ENCODE results near the gene SRP19.
"Not testable (repeated sequence)": the region's sequence is repeated elsewhere in the genome, so short reads cannot be mapped to it uniquely, and the experiment has no call there.

Gene SRP19

GRCh38 chr5:112854651-112855050 lies 6.4 kb upstream of the SRP19 start:
- Mint-ChIP-seq H3K4me3 (no peak overlapping the region), H3K27ac (no peak overlapping the region), H3K27me3 (peaks cover 58% of the 10 kb centered on the region), H3K9me3 (peaks cover 9% of the 10 kb centered on the region), H3K4me1 (peaks cover 2% of the 10 kb centered on the region), H3K36me3 (peaks cover 3% of the 10 kb centered on the region)
- no peak for DNase-seq
- CTCF ChIA-PET, result no interaction called here

- DNase-seq, result no peak
- H3K27ac Mint-ChIP-seq, result no peak overlapping the region
- H3K27me3 Mint-ChIP-seq, result peaks cover 37% of the 10 kb centered on the region
- peaks cover 22% of the 10 kb centered on the region for H3K4me1 Mint-ChIP-seq
- H3K9me3 Mint-ChIP-seq, result peaks cover 9% of the 10 kb centered on the region
- no peak overlapping the region for H3K4me3 Mint-ChIP-seq
- CTCF ChIA-PET, result no interaction called here
- peaks cover 13% of the 10 kb centered on the region for H3K36me3 Mint-ChIP-seq
These were observed 3.2 kb upstream of the SRP19 start for GRCh38 chr5:112857866-112858265.

GRCh38 chr5:112860571-112860928 lies 537 bp upstream of the SRP19 start:
- peak overlapping the region; percentile 96 for H3K4me3 Mint-ChIP-seq

GRCh38 chr5:112861638-112861985 lies 525 bp downstream of the SRP19 start:
- H3K27ac Mint-ChIP-seq, result peak overlapping the region; percentile 95
- no peak for DNase-seq
- peaks cover 34% of the 10 kb centered on the region for H3K36me3 Mint-ChIP-seq
- H3K4me1 Mint-ChIP-seq, result peaks cover 49% of the 10 kb centered on the region
- H3K4me3 Mint-ChIP-seq, result peak overlapping the region; percentile 96
- no peaks in the 10 kb centered on the region for H3K9me3 Mint-ChIP-seq
- peaks cover 10% of the 10 kb centered on the region for H3K27me3 Mint-ChIP-seq
- CTCF ChIA-PET, result interaction anchor here (0.8 to 1.3 kb wide), 3 partner anchors 10 to 103 kb away, joined by 3 to 5 read pairs (median 3); no protein-coding TSS in a partner anchor

More at GRCh38 chr5:112860571-112860928, 537 bp upstream of the SRP19 start:
- Mint-ChIP-seq H3K27ac (peak overlapping the region; percentile 95), H3K27me3 (peaks cover 18% of the 10 kb centered on the region), H3K4me1 (peaks cover 40% of the 10 kb centered on the region), H3K36me3 (peaks cover 25% of the 10 kb centered on the region)
- DNase-seq, H3K9me3 Mint-ChIP-seq: not testable (repeated sequence)
- CTCF ChIA-PET, result interaction anchor here (1.1 to 1.3 kb wide), 3 partner anchors 9 to 62 kb away, joined by 3 to 5 read pairs (median 4); no protein-coding TSS in a partner anchor

GRCh38 chr5:112862085-112862484 lies 998 bp downstream of the SRP19 start:
- H3K4me1 Mint-ChIP-seq, result peaks cover 54% of the 10 kb centered on the region
- peaks cover 39% of the 10 kb centered on the region for H3K36me3 Mint-ChIP-seq
- CTCF ChIA-PET, result interaction anchor here (0.8 kb wide), 1 partner anchor 12 kb away, joined by 3 read pairs; no protein-coding TSS in a partner anchor
- no peak for DNase-seq
- H3K27ac Mint-ChIP-seq, result peak overlapping the region; percentile 95
- H3K9me3 Mint-ChIP-seq, result no peaks in the 10 kb centered on the region
- peaks cover 10% of the 10 kb centered on the region for H3K27me3 Mint-ChIP-seq
- peak overlapping the region; percentile 96 for H3K4me3 Mint-ChIP-seq

GRCh38 chr5:112863549-112863948 lies 2.5 kb downstream of the SRP19 start:
- DNase-seq, result no peak
- Mint-ChIP-seq H3K36me3 (peaks cover 48% of the 10 kb centered on the region), H3K27me3 (peaks cover 4% of the 10 kb centered on the region), H3K4me3 (peak overlapping the region; percentile 96), H3K4me1 (peaks cover 57% of the 10 kb centered on the region), H3K27ac (no peak overlapping the region), H3K9me3 (no peaks in the 10 kb centered on the region)
- CTCF ChIA-PET, result interaction anchor here (0.8 to 1.5 kb wide), 2 partner anchors 12 to 15 kb away, joined by 3 read pairs; no protein-coding TSS in a partner anchor

GRCh38 chr5:112865128-112865527 lies 4.0 kb downstream of the SRP19 start:
- no peak overlapping the region for H3K4me3 Mint-ChIP-seq
- no peak overlapping the region for H3K27ac Mint-ChIP-seq
- H3K27me3 Mint-ChIP-seq, result no peaks in the 10 kb centered on the region
- CTCF ChIA-PET, result interaction anchor here (0.6 kb wide), 2 partner anchors 17 to 98 kb away, joined by 3 read pairs; no protein-coding TSS in a partner anchor
- H3K36me3 Mint-ChIP-seq, result peaks cover 60% of the 10 kb centered on the region
- DNase-seq, result no peak
- H3K4me1 Mint-ChIP-seq, result peaks cover 69% of the 10 kb centered on the region
- H3K9me3 Mint-ChIP-seq, result no peaks in the 10 kb centered on the region

- Mint-ChIP-seq H3K4me3 (no peak overlapping the region), H3K4me1 (peaks cover 68% of the 10 kb centered on the region), H3K27ac (peak overlapping the region; percentile 19), H3K36me3 (peaks cover 69% of the 10 kb centered on the region), H3K9me3 (no peaks in the 10 kb centered on the region), H3K27me3 (no peaks in the 10 kb centered on the region)
- DNase-seq, result no peak
- CTCF ChIA-PET, result interaction anchor here (0.7 kb wide), 1 partner anchor 45 kb away, joined by 4 read pairs; no protein-coding TSS in a partner anchor
These were observed 5.7 kb downstream of the SRP19 start for GRCh38 chr5:112866739-112867138.

- no peak for DNase-seq
- H3K4me3 Mint-ChIP-seq, result no peak overlapping the region
- H3K4me1 Mint-ChIP-seq, result peaks cover 65% of the 10 kb centered on the region
- H3K27me3 Mint-ChIP-seq, result no peaks in the 10 kb centered on the region
- CTCF ChIA-PET, result interaction anchor here (0.7 to 1.3 kb wide), 4 partner anchors 19 to 129 kb away, joined by 3 to 4 read pairs (median 4); no protein-coding TSS in a partner anchor
- H3K27ac Mint-ChIP-seq, result peak overlapping the region; percentile 9
- H3K36me3 Mint-ChIP-seq, result peaks cover 69% of the 10 kb centered on the region
- H3K9me3 Mint-ChIP-seq, result no peaks in the 10 kb centered on the region
These were observed 6.3 kb downstream of the SRP19 start for GRCh38 chr5:112867411-112867810.

GRCh38 chr5:112869948-112870347 lies 8.9 kb downstream of the SRP19 start:
- Mint-ChIP-seq H3K27me3 (no peaks in the 10 kb centered on the region), H3K36me3 (peaks cover 68% of the 10 kb centered on the region), H3K4me1 (peaks cover 66% of the 10 kb centered on the region), H3K27ac (peak overlapping the region; percentile 84), H3K9me3 (no peaks in the 10 kb centered on the region), H3K4me3 (no peak overlapping the region)
- peak; percentile 40 for DNase-seq
- CTCF ChIA-PET, result interaction anchor here (1.7 kb wide), 1 partner anchor 34 kb away, joined by 4 read pairs; no protein-coding TSS in a partner anchor

- H3K4me1 Mint-ChIP-seq, result peaks cover 67% of the 10 kb centered on the region
- no peaks in the 10 kb centered on the region for H3K27me3 Mint-ChIP-seq
- H3K9me3 Mint-ChIP-seq, result no peaks in the 10 kb centered on the region
- CTCF ChIA-PET, result interaction anchor here (1.7 kb wide), 1 partner anchor 33 kb away, joined by 4 read pairs; no protein-coding TSS in a partner anchor
- peaks cover 70% of the 10 kb centered on the region for H3K36me3 Mint-ChIP-seq
- no peak for DNase-seq
- H3K27ac Mint-ChIP-seq, result no peak overlapping the region
- H3K4me3 Mint-ChIP-seq, result no peak overlapping the region
These were observed 9.9 kb downstream of the SRP19 start for GRCh38 chr5:112870966-112871365.

GRCh38 chr5:112876362-112876761 lies 15.3 kb downstream of the SRP19 start:
- no peak for DNase-seq
- Mint-ChIP-seq H3K4me3 (no peak overlapping the region), H3K27ac (peak overlapping the region; percentile 49), H3K4me1 (peaks cover 71% of the 10 kb centered on the region), H3K27me3 (no peaks in the 10 kb centered on the region), H3K36me3 (peaks cover 60% of the 10 kb centered on the region), H3K9me3 (no peaks in the 10 kb centered on the region)
- CTCF ChIA-PET, result no interaction called here

- Mint-ChIP-seq H3K9me3 (no peaks in the 10 kb centered on the region), H3K36me3 (peaks cover 51% of the 10 kb centered on the region), H3K4me3 (no peak overlapping the region), H3K27ac (peak overlapping the region; percentile 83), H3K27me3 (no peaks in the 10 kb centered on the region), H3K4me1 (peaks cover 64% of the 10 kb centered on the region)
- CTCF ChIA-PET, result interaction anchor here (1.0 to 1.5 kb wide), 2 partner anchors 43 to 98 kb away, joined by 3 to 4 read pairs; partner anchors contain the start of gene DCP2
- no peak for DNase-seq
These were observed 17.0 kb downstream of the SRP19 start for GRCh38 chr5:112878101-112878500.

GRCh38 chr5:112878760-112879159 lies 17.7 kb downstream of the SRP19 start:
- peak overlapping the region; percentile 1 for H3K4me3 Mint-ChIP-seq
- no peaks in the 10 kb centered on the region for H3K9me3 Mint-ChIP-seq
- peak; percentile 78 for DNase-seq
- H3K36me3 Mint-ChIP-seq, result peaks cover 48% of the 10 kb centered on the region
- H3K27ac Mint-ChIP-seq, result peak overlapping the region; percentile 83
- H3K4me1 Mint-ChIP-seq, result peaks cover 59% of the 10 kb centered on the region
- CTCF ChIA-PET, result interaction anchor here (1.0 to 1.5 kb wide), 2 partner anchors 43 to 97 kb away, joined by 3 to 4 read pairs; partner anchors contain the start of gene DCP2
- no peaks in the 10 kb centered on the region for H3K27me3 Mint-ChIP-seq
